Endothelial cell (in vitro differentiated cells): ENCODE results near the gene KCNN1. TPM values are rescaled to one million over a fixed set of nuclear protein-coding genes. Genes with fewer than 3 reads are reported as not detected.

Experiments
- DNase-seq: peaks from one replicate; pipeline ENCODE4 v3.0.0; 2021; ENCODE audit warnings: low spot score
- H3K27ac Mint-ChIP-seq: one replicate; pipeline ENCODE4 v1.8.0; 2021; ENCODE audit warnings: mixed read lengths, inconsistent platforms; ENCODE audit not compliant: unreplicated experiment
- H3K27me3 Mint-ChIP-seq: one replicate; pipeline ENCODE4 v1.8.0; 2021; ENCODE audit warnings: mild to moderate bottlenecking, moderate library complexity, mixed read lengths, inconsistent platforms; ENCODE audit not compliant: unreplicated experiment
- H3K36me3 Mint-ChIP-seq: one replicate; pipeline ENCODE4 v1.8.0; 2021; ENCODE audit warnings: mild to moderate bottlenecking, low read depth, mixed read lengths, inconsistent platforms; ENCODE audit not compliant: unreplicated experiment
- H3K4me1 Mint-ChIP-seq: one replicate; pipeline ENCODE4 v1.8.0; 2021; ENCODE audit warnings: mild to moderate bottlenecking, mixed read lengths, inconsistent platforms; ENCODE audit not compliant: unreplicated experiment
- H3K4me3 Mint-ChIP-seq: one replicate; pipeline ENCODE4 v1.8.0; 2021; ENCODE audit warnings: mild to moderate bottlenecking, mixed read lengths, inconsistent platforms; ENCODE audit not compliant: unreplicated experiment
- H3K9me3 Mint-ChIP-seq: one replicate; pipeline ENCODE4 v1.8.0; 2021; ENCODE audit warnings: mixed read lengths, inconsistent platforms; ENCODE audit not compliant: unreplicated experiment
- CTCF ChIP-seq: fragments of 200-600 bp; sonication (generic); IDR thresholded peaks from one replicate; pipeline ENCODE4 v1.5.0; 2021; ENCODE audit warnings: antibody characterized with exemption; ENCODE audit not compliant: unreplicated experiment
- total RNA-seq: library from RNA; stranded (reverse); fragmentation: NEBNext Ultra II Directional; extraction: Animal tissue kit (Norgen Biotek cat#: 25700); gene quantifications from one replicate; pipeline ENCODE4 v1.2.1, GENCODE V29; 2021; ENCODE audit not compliant: unreplicated experiment

The KCNN1 gene
- total RNA-seq, 1 donor from 2014 or later, result 19.3 TPM

DNA sequence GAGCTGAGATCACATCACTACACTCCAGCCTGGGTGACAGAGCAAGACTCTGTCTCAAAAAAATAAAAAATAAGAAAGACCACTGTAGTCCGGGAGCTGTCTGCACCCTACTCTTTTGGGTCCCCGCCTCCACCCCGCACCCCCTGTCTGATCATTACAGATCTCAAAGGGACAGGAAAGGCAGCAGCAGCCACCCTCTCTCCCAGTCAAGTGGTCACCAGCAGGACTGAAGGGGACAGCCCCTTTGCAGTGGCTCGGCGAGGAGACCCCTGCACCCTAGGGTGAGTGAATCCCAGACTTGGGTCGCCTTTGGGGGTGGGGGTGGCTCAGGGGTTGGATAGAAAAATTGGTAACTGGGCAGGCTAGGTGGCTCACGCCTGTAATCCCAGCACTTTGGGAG is 12.5 kb upstream of the KCNN1 start:
- H3K4me1 Mint-ChIP-seq, result peaks cover 12% of the 10 kb centered on the region
- no peak for DNase-seq
- H3K9me3 Mint-ChIP-seq, result no peaks in the 10 kb centered on the region
- H3K27ac Mint-ChIP-seq, result no peak overlapping the region
- no peaks in the 10 kb centered on the region for H3K36me3 Mint-ChIP-seq
- peaks cover 16% of the 10 kb centered on the region for H3K27me3 Mint-ChIP-seq
- TF ChIP-seq CTCF, result no peak
- no peak overlapping the region for H3K4me3 Mint-ChIP-seq

DNA sequence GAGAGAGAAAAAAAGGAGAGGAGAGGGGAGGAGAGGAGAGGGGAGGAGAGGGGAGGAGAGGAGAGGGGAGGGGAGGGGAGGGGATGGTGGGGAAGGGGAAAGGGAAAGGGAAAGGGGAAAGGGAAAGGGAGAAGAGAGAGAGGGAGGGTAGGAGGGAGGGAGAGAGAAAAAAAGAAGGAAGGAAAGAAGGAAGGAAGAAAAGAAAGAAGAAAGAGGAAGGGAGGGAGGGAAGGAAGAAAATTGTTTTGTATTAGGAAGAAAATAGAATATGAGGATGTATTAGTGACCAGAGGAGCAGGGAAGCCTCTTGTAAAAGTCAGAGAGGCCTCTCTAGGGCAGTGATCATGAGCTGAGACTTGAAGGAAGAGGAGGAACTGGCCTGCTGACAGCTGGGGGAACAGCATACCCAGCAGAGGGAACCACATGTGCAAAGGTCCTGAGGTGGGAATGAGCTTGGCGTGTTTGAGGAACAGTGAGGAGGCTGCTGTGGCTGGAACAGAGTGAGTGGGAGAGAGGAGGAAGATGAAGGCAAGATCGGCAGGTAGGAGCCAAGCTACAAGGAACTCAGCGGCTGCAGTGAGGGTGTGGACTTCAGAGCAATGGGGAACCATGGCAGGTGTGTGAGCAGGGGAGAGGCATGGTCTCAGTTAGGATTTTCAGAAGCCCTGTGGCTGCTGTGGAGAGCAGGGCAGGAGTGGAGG is 9.6 kb upstream of the KCNN1 start:
- peaks cover 9% of the 10 kb centered on the region for H3K27me3 Mint-ChIP-seq
- no peak overlapping the region for H3K4me3 Mint-ChIP-seq
- no peak for TF ChIP-seq CTCF
- no peak for DNase-seq
- H3K36me3 Mint-ChIP-seq, result no peaks in the 10 kb centered on the region
- no peaks in the 10 kb centered on the region for H3K4me1 Mint-ChIP-seq
- no peaks in the 10 kb centered on the region for H3K9me3 Mint-ChIP-seq
- H3K27ac Mint-ChIP-seq, result peak overlapping the region; percentile 31

GRCh38 chr19:17957885-17958284 is 9.0 kb upstream of the KCNN1 start:
- Mint-ChIP-seq H3K4me1 (no peaks in the 10 kb centered on the region), H3K9me3 (no peaks in the 10 kb centered on the region), H3K4me3 (no peak overlapping the region), H3K27ac (no peak overlapping the region), H3K27me3 (peaks cover 9% of the 10 kb centered on the region), H3K36me3 (no peaks in the 10 kb centered on the region)
- DNase-seq, result no peak
- no peak for TF ChIP-seq CTCF

- Mint-ChIP-seq H3K27me3 (peaks cover 2% of the 10 kb centered on the region), H3K36me3 (no peaks in the 10 kb centered on the region), H3K9me3 (no peaks in the 10 kb centered on the region), H3K4me3 (no peak overlapping the region), H3K4me1 (peaks cover 15% of the 10 kb centered on the region), H3K27ac (no peak overlapping the region)
- no peak for TF ChIP-seq CTCF
- no peak for DNase-seq
Measured at GRCh38 chr19:17963936-17964691, 2.8 kb upstream of the KCNN1 start.
